Erythroblast (primary cell): Measurements from ENCODE around the gene COX5B.
"Not testable (repeated sequence)": the region's sequence is repeated elsewhere in the genome, so short reads cannot be mapped to it uniquely, and the experiment has no call there.

Source experiments
- GATA1 ChIP-seq: IDR thresholded peaks from 2 replicates; pipeline ENCODE4 v1.6.1; 2011; ENCODE audit warnings: low read depth, mild to moderate bottlenecking, control low read depth, low read length, moderate library complexity
- POLR2A ChIP-seq: IDR thresholded peaks from 2 replicates; pipeline ENCODE4 v1.6.1; 2011; ENCODE audit warnings: mild to moderate bottlenecking, low read length

DNA sequence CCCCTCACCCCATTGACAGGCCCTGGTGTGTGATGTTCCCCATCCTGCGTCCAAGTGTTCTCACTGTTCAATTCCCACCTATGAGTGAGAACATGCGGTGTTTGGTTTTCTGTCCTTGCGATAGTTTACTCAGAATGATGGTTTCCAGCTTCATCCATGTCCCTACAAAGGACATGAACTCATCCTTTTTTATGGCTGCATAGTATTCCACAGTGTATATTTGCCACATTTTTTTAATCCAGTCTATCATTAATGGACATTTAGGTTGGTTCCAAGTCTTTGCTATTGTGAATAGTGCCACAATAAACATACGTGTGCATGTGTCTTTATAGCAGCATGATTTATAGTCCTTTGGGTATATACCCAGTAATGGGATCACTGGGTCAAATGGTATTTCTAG, 49.7 kb upstream of the COX5B start:
- not testable (repeated sequence) for TF ChIP-seq POLR2A, GATA1
